Jurkat, Clone E6-1 (cell line): Measurements from ENCODE around the gene GNG5.
"Not testable (repeated sequence)": the region's sequence is repeated elsewhere in the genome, so short reads cannot be mapped to it uniquely, and the experiment has no call there.

ENCODE experiments used
- DNase-seq: peaks from one replicate; pipeline ENCODE4 v3.0.0-alpha.2; 2011; ENCODE audit warnings: low read depth, low spot score
- H3K4me3 ChIP-seq: 2 replicates; pipeline ENCODE4 v1.5.1; 2011; ENCODE audit warnings: mild to moderate bottlenecking, low read length, control low read depth, moderate library complexity

The GNG5 gene

GRCh38 chr1:84493747-84494146, 12.6 kb downstream of the GNG5 start:
- H3K4me3 ChIP-seq, result no peak overlapping the region
- DNase-seq, result no peak

GRCh38 chr1:84492726-84493125, 13.7 kb downstream of the GNG5 start:
- H3K4me3 ChIP-seq, result no peak overlapping the region
- no peak for DNase-seq

GRCh38 chr1:84489766-84490165, 16.6 kb downstream of the GNG5 start:
- DNase-seq, result no peak

GRCh38 chr1:84488107-84488506, 18.3 kb downstream of the GNG5 start:
- no peak for DNase-seq
- H3K4me3 ChIP-seq, result no peak overlapping the region

More at GRCh38 chr1:84489766-84490165, 16.6 kb downstream of the GNG5 start:
- H3K4me3 ChIP-seq, result no peak overlapping the region

GRCh38 chr1:84481317-84481716, 25.1 kb downstream of the GNG5 start:
- no peak for DNase-seq
- no peak overlapping the region for H3K4me3 ChIP-seq

GRCh38 chr1:84480650-84481049, 25.7 kb downstream of the GNG5 start:
- DNase-seq, result no peak
- H3K4me3 ChIP-seq, result no peak overlapping the region

GRCh38 chr1:84479998-84480397, 26.4 kb downstream of the GNG5 start:
- H3K4me3 ChIP-seq, result peak overlapping the region; percentile 97
- DNase-seq, result no peak

- H3K4me3 ChIP-seq, result peak within 1 kb of the TSS; percentile 97
- DNase-seq, result peak; percentile 84
Measured at GRCh38 chr1:84478876-84479868, 27.2 kb downstream of the GNG5 start, which contains the start of gene RPF1. TSS of gene RPF1 (plus strand) at chr1:84479266. CDS start at chr1:84479282, 16 bp downstream.

- H3K4me3 ChIP-seq, result no peak overlapping the region
- DNase-seq, result no peak
Measured at GRCh38 chr1:84476225-84476624, 30.2 kb downstream of the GNG5 start.

GRCh38 chr1:84467298-84467697, 39.1 kb downstream of the GNG5 start:
- H3K4me3 ChIP-seq, result no peak overlapping the region

GRCh38 chr1:84462118-84462517, 44.3 kb downstream of the GNG5 start:
- no peak overlapping the region for H3K4me3 ChIP-seq
- no peak for DNase-seq

More at GRCh38 chr1:84467298-84467697, 39.1 kb downstream of the GNG5 start:
- no peak for DNase-seq

- DNase-seq, result no peak
- no peak overlapping the region for H3K4me3 ChIP-seq
Measured at GRCh38 chr1:84452436-84452835, 53.9 kb downstream of the GNG5 start.

- no peak overlapping the region for H3K4me3 ChIP-seq
- no peak for DNase-seq
Measured at GRCh38 chr1:84450910-84451309, 55.5 kb downstream of the GNG5 start.

- not testable (repeated sequence) for H3K4me3 ChIP-seq, DNase-seq
Measured at GRCh38 chr1:84448704-84449103, 57.7 kb downstream of the GNG5 start.
